ENCODE data around the gene ATP5MK.

Gene ATP5MK

GRCh38 chr10:103350517-103351260 lies 45.6 kb downstream of the ATP5MK start, which contains the start of gene PCGF6:
Gene PCGF6 (minus strand): TSS chr10:103351140. CDS start chr10:103351066, 74 bp downstream.
- Histone ChIP-seq H3K4me3 (ENCODE audit: low read length) (peak within 1 kb of the TSS; percentile 94), H3K9ac (ENCODE audit: low read depth, low read length) (peak within 1 kb of the TSS; percentile 94), H3K4me1 (ENCODE audit: control insufficient read depth, insufficient read depth, low read length) (peaks cover 6% of the 10 kb centered on the region), H3K4me2 (ENCODE audit: low read length) (peak within 1 kb of the TSS; percentile 100), H3K27me3 (ENCODE audit: control insufficient read depth, insufficient read depth, low read length) (no peaks in the 10 kb centered on the region), H3K9me3 (replicated peaks; ENCODE audit: low read length) (no peaks in the 10 kb centered on the region), H3K36me3 (ENCODE audit: insufficient read depth, low read length) (peaks cover 15% of the 10 kb centered on the region)

- H3K36me3 ChIP-seq (ENCODE audit: insufficient read depth, low read length), result peaks cover 20% of the 10 kb centered on the region
- H3K9me3 ChIP-seq (replicated peaks; ENCODE audit: low read length), result no peaks in the 10 kb centered on the region
- H3K9ac ChIP-seq (ENCODE audit: low read depth, low read length), result peak overlapping the region; percentile 94
- H3K4me2 ChIP-seq (ENCODE audit: low read length), result peak overlapping the region; percentile 100
- H3K27me3 ChIP-seq (ENCODE audit: control insufficient read depth, insufficient read depth, low read length), result no peaks in the 10 kb centered on the region
- H3K4me1 ChIP-seq (ENCODE audit: control insufficient read depth, insufficient read depth, low read length), result peaks cover 6% of the 10 kb centered on the region
- H3K4me3 ChIP-seq (ENCODE audit: low read length), result peak overlapping the region; percentile 94
Observed at GRCh38 chr10:103350175-103350516, 46.1 kb downstream of the ATP5MK start.
